ENCODE data around the gene TSSK6. TPM values are rescaled to one million over a fixed set of nuclear protein-coding genes. Genes with fewer than 3 reads are reported as not detected.

Gene TSSK6
- total and polyA plus RNA-seq, 4 donors: 0.21 to 2.3 (median 1.1) TPM

- H3K36me3 ChIP-seq (ENCODE audit: control insufficient read depth in 4 of 4, insufficient read depth in 3 of 4, low read depth in 1 of 4, low read length in 3 of 4): no peaks in the 10 kb centered on the region
- no peak overlapping the region for H3K9ac ChIP-seq (ENCODE audit: low read depth in 1 of 2, low read length in 2 of 2)
- WGBS: 90% methylated on average over 75 of the region's 75 CpGs
- H3K9me3 ChIP-seq (ENCODE audit: control insufficient read depth in 4 of 4, low read length in 3 of 4): peaks cover 0 to 3% (median 0%) of the 10 kb centered on the region in 4 donors
- peaks cover 0 to 6% (median 2%) of the 10 kb centered on the region in 4 donors for H3K27me3 ChIP-seq (ENCODE audit: control insufficient read depth in 4 of 4, insufficient read depth in 4 of 4, low read length in 3 of 4)
- peaks cover 0 to 9% (median 4%) of the 10 kb centered on the region in 4 donors for H3K4me1 ChIP-seq (ENCODE audit: control insufficient read depth in 4 of 4, insufficient read depth in 4 of 4, low read length in 3 of 4)
- no peak overlapping the region for H3K4me3 ChIP-seq (ENCODE audit: low read depth in 1 of 3, low read length in 3 of 3)
- TF ChIP-seq RXRA (IDR thresholded peaks at IDR 0.05): no peak
- TF ChIP-seq CTCF (IDR thresholded peaks at IDR 0.05; ENCODE audit: low read depth, low read length, missing input control): no peak
- no peak for TF ChIP-seq NR2F2 (IDR thresholded peaks at IDR 0.05)
- TF ChIP-seq FOXA1 (IDR thresholded peaks at IDR 0.05): no peak
- no peak for TF ChIP-seq GABPA (IDR thresholded peaks at IDR 0.05 in 1 of 2, conservative IDR thresholded peaks at IDR 0.05 in 1 of 2)
- no peak for DNase-seq (ENCODE audit: low spot score)
- H3K27ac ChIP-seq (ENCODE audit: low read depth in 1 of 2, low read length in 2 of 2): no peak overlapping the region
Observed at GRCh38 chr19:19544257-19544953, 29.1 kb upstream of the TSSK6 start.

- peaks cover 0 to 9% (median 4%) of the 10 kb centered on the region in 4 donors for H3K4me1 ChIP-seq (ENCODE audit: control insufficient read depth in 4 of 4, insufficient read depth in 4 of 4, low read length in 3 of 4)
- TF ChIP-seq SP1 (IDR thresholded peaks at IDR 0.05): no peak
- TF ChIP-seq CTCF (IDR thresholded peaks at IDR 0.05; ENCODE audit: low read depth, low read length, missing input control): no peak
- peaks cover 0 to 3% (median 0%) of the 10 kb centered on the region in 4 donors for H3K9me3 ChIP-seq (ENCODE audit: control insufficient read depth in 4 of 4, low read length in 3 of 4)
- DNase-seq (ENCODE audit: low spot score): no peak
- WGBS: 89% methylated on average over 19 of the region's 19 CpGs
- no peak overlapping the region for H3K27ac ChIP-seq (ENCODE audit: low read depth in 1 of 2, low read length in 2 of 2)
- no peak overlapping the region for H3K9ac ChIP-seq (ENCODE audit: low read depth in 1 of 2, low read length in 2 of 2)
- H3K27me3 ChIP-seq (ENCODE audit: control insufficient read depth in 4 of 4, insufficient read depth in 4 of 4, low read length in 3 of 4): peaks cover 0 to 4% (median 2%) of the 10 kb centered on the region in 4 donors
- no peak overlapping the region for H3K4me3 ChIP-seq (ENCODE audit: low read depth in 1 of 3, low read length in 3 of 3)
- H3K36me3 ChIP-seq (ENCODE audit: control insufficient read depth in 4 of 4, insufficient read depth in 3 of 4, low read depth in 1 of 4, low read length in 3 of 4): no peaks in the 10 kb centered on the region
Observed at GRCh38 chr19:19543640-19544039, 28.3 kb upstream of the TSSK6 start.

- Histone ChIP-seq H3K9ac (ENCODE audit: low read depth in 1 of 2, low read length in 2 of 2) (no peak overlapping the region), H3K4me3 (ENCODE audit: low read depth in 1 of 3, low read length in 3 of 3) (no peak overlapping the region), H3K9me3 (ENCODE audit: control insufficient read depth in 4 of 4, low read length in 3 of 4) (peaks cover 0 to 3% (median 0%) of the 10 kb centered on the region in 4 donors), H3K4me1 (ENCODE audit: control insufficient read depth in 4 of 4, insufficient read depth in 4 of 4, low read length in 3 of 4) (peaks cover 0 to 9% (median 5%) of the 10 kb centered on the region in 4 donors), H3K27me3 (ENCODE audit: control insufficient read depth in 4 of 4, insufficient read depth in 4 of 4, low read length in 3 of 4) (peaks cover 0 to 6% (median 2%) of the 10 kb centered on the region in 4 donors), H3K36me3 (ENCODE audit: control insufficient read depth in 4 of 4, insufficient read depth in 3 of 4, low read depth in 1 of 4, low read length in 3 of 4) (no peaks in the 10 kb centered on the region), H3K27ac (ENCODE audit: low read depth in 1 of 2, low read length in 2 of 2) (no peak overlapping the region)
- 95% methylated on average over 13 of the region's 13 CpGs for WGBS
- DNase-seq (ENCODE audit: low spot score): no peak
- TF ChIP-seq TAF1 (conservative IDR thresholded peaks at IDR 0.05) (no peak), FOXA2 (IDR thresholded peaks at IDR 0.05) (no peak), RXRA (IDR thresholded peaks at IDR 0.05) (no peak), FOXA1 (IDR thresholded peaks at IDR 0.05) (no peak), REST (IDR thresholded peaks at IDR 0.05) (no peak), CTCF (IDR thresholded peaks at IDR 0.05; ENCODE audit: low read depth, low read length, missing input control) (no peak), GABPA (IDR thresholded peaks at IDR 0.05 in 1 of 2, conservative IDR thresholded peaks at IDR 0.05 in 1 of 2) (no peak), HNF4A (conservative IDR thresholded peaks at IDR 0.05) (no peak), RAD21 (IDR thresholded peaks at IDR 0.05) (no peak), HNF4G (IDR thresholded peaks at IDR 0.05) (no peak)
Observed at GRCh38 chr19:19543101-19543500, 27.8 kb upstream of the TSSK6 start.

Data from liver (tissue), 9 donors.